PFSK-1 (cell line): ENCODE results near the gene CLCN4.

ENCODE experiments used
- POLR2AphosphoS5 ChIP-seq: IDR thresholded peaks from 2 replicates; pipeline ENCODE4 v1.6.1; 2012; ENCODE audit warnings: low read depth, mild to moderate bottlenecking, control low read depth, low read length, moderate library complexity
- SIN3A ChIP-seq: IDR thresholded peaks from 2 replicates; pipeline ENCODE4 v1.6.1; 2012; ENCODE audit warnings: mild to moderate bottlenecking, low read length, moderate library complexity, borderline replicate concordance; ENCODE audit not compliant: insufficient read depth

- TF ChIP-seq POLR2AphosphoS5 (no peak), SIN3A (no peak)
These were observed 36.4 kb upstream of the CLCN4 start for GRCh38 chrX:10120331-10120730.
